ENCODE measurements around the gene GP1BB. TPM values are rescaled to one million over a fixed set of nuclear protein-coding genes. Genes with fewer than 3 reads are reported as not detected.
A peak's percentile ranks its signal among the peaks of the same experiment; 100 is the strongest.

Gene GP1BB
- total and polyA plus RNA-seq, 5 experiments from 2014 or later: 0.34 TPM; not detected in 4

- POLR2A ChIA-PET: no interaction called here
- no peaks in the 10 kb centered on the region for H3K4me1 Mint-ChIP-seq
- H3K27me3 Mint-ChIP-seq: no peaks in the 10 kb centered on the region
- H3K27ac Mint-ChIP-seq: no peak overlapping the region
- H3K4me3 Mint-ChIP-seq: no peak overlapping the region
- no peaks in the 10 kb centered on the region for H3K36me3 Mint-ChIP-seq
- DNase-seq: no peak
- no peak for ATAC-seq
- no peaks in the 10 kb centered on the region for H3K9me3 Mint-ChIP-seq
Measured at GRCh38 chr22:19745155-19746101, 22.1 kb downstream of the GP1BB start.

GRCh38 chr22:19746726-19747125 is 23.4 kb downstream of the GP1BB start:
- H3K36me3 Mint-ChIP-seq: no peaks in the 10 kb centered on the region
- H3K4me3 Mint-ChIP-seq: no peak overlapping the region
- POLR2A ChIA-PET: interaction anchor here (0.6 kb wide), 1 partner anchor 31 kb away, joined by 4 read pairs; no protein-coding TSS in a partner anchor
- ATAC-seq: no peak
- no peak for DNase-seq
- H3K27ac Mint-ChIP-seq: no peak overlapping the region
- H3K4me1 Mint-ChIP-seq: no peaks in the 10 kb centered on the region
- no peaks in the 10 kb centered on the region for H3K9me3 Mint-ChIP-seq
- peaks cover 0 to 3% (median 0%) of the 10 kb centered on the region in 5 donors for H3K27me3 Mint-ChIP-seq

DNA sequence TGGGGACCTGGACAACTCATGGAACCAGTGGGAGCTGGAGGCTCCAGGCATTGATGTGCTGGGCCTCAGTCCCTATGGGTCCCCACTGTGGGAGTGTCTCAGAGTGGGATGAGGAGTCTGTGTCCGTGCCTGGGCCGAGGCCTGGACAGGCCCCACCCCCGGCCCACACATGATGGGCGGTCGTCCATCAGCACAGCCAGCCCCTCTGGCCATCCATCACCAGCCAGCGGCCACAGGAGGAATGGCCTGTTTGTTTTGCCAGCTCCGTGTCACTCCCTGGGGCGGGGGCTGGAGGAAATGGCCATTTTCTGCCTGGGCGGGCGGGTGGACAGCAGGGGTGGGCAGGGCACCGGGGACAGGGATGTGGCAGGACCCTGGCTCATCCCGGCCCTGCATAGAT is 24.2 kb downstream of the GP1BB start:
- Mint-ChIP-seq H3K27me3 (peaks cover 0 to 6% (median under 1%) of the 10 kb centered on the region in 5 donors), H3K4me1 (no peaks in the 10 kb centered on the region), H3K9me3 (no peaks in the 10 kb centered on the region), H3K36me3 (no peaks in the 10 kb centered on the region), H3K4me3 (no peak overlapping the region), H3K27ac (no peak overlapping the region)
- POLR2A ChIA-PET: no interaction called here
- DNase-seq (no peak), ATAC-seq (no peak)

DNA sequence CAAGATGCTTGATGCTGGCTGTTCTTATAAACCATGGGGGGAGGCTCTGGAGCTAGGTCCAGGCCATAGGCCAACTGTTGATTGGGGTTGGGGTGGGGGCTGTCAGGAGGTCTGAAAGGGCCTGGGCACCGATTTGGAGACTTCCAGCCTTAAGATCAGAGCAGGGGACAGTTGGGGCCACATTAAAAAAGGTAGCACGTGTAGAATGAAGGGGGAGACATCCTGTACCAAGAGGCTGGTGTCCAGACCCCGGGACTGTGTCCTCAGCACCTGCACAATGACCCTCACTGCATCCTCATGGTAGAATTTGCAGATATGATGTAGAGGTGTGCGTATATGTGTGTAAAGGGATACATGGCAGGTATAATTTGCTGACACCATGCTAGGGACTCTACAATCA is 24.8 kb downstream of the GP1BB start:
- Mint-ChIP-seq H3K4me3 (no peak overlapping the region), H3K4me1 (no peaks in the 10 kb centered on the region), H3K27me3 (peaks cover 0 to 12% (median 6%) of the 10 kb centered on the region in 5 donors), H3K36me3 (no peaks in the 10 kb centered on the region), H3K27ac (no peak overlapping the region), H3K9me3 (no peaks in the 10 kb centered on the region)
- ATAC-seq (no peak), DNase-seq (no peak)
- POLR2A ChIA-PET: no interaction called here

DNA sequence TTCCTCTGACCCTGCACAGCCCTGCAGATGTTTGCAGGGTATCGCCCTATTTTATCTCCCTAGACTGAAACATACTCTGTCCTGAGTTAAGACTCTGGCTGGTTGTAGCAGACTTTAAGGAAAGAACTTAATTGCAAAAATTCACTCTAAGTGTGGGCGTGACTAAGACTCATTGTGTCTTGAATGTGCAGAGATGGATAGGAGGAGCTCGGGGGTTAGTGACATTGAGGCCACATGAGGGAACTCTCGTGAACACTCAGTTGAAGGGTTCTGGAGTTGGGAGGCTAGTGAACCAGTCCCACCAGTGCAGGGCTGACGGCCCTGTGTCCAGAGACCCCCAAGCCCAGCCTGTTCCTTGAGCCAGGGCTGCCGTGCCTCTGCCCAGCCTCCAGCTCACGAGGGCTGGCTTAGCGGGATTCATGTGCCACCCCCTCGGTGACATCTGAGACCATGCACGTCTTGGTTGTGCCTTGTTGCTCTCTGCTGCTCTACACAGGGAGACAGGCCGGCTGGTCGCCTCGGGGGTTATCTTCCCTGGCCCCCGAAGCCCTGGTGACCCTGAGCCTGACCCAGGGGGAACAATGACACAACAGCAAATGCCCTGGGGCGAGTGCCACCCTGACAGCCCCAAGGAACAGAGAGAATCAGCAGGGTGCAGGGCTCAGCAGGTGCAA is 25.8 kb downstream of the GP1BB start:
- H3K4me3 Mint-ChIP-seq: no peak overlapping the region
- H3K9me3 Mint-ChIP-seq: no peaks in the 10 kb centered on the region

GRCh38 chr22:19749876-19750275 is 26.5 kb downstream of the GP1BB start:
- Mint-ChIP-seq H3K4me1 (peaks cover 0 to 1% (median under 1%) of the 10 kb centered on the region in 4 donors), H3K4me3 (no peak overlapping the region), H3K27ac (no peak overlapping the region), H3K36me3 (no peaks in the 10 kb centered on the region), H3K27me3 (peaks cover 0 to 29% (median 14%) of the 10 kb centered on the region in 5 donors), H3K9me3 (no peaks in the 10 kb centered on the region)
- POLR2A ChIA-PET: no interaction called here
- no peak for ATAC-seq
- DNase-seq: no peak

More for the DNA sequence above, 25.8 kb downstream of the GP1BB start:
- Mint-ChIP-seq H3K4me1 (no peaks in the 10 kb centered on the region), H3K27me3 (peaks cover 0 to 21% (median 13%) of the 10 kb centered on the region in 5 donors), H3K36me3 (no peaks in the 10 kb centered on the region), H3K27ac (no peak overlapping the region)
- POLR2A ChIA-PET: no interaction called here
- ATAC-seq (no peak), DNase-seq (no peak)

- POLR2A ChIA-PET: no interaction called here
- DNase-seq: no peak
- Mint-ChIP-seq H3K4me1 (peaks cover 3 to 6% (median 3%) of the 10 kb centered on the region in 4 donors), H3K36me3 (no peaks in the 10 kb centered on the region), H3K4me3 (no peak overlapping the region), H3K27ac (no peak overlapping the region), H3K9me3 (no peaks in the 10 kb centered on the region), H3K27me3 (peaks cover 2 to 37% (median 15%) of the 10 kb centered on the region in 5 donors)
- no peak for ATAC-seq
Measured at GRCh38 chr22:19750507-19751490, 27.5 kb downstream of the GP1BB start.

GRCh38 chr22:19751497-19752245 is 28.3 kb downstream of the GP1BB start:
- no peaks in the 10 kb centered on the region for H3K36me3 Mint-ChIP-seq
- H3K4me1 Mint-ChIP-seq: peaks cover 5 to 12% (median 11%) of the 10 kb centered on the region in 4 donors
- ATAC-seq: no peak
- H3K27me3 Mint-ChIP-seq: peaks cover 6 to 45% (median 21%) of the 10 kb centered on the region in 5 donors
- no peak for DNase-seq
- no peak overlapping the region for H3K4me3 Mint-ChIP-seq
- H3K9me3 Mint-ChIP-seq: no peaks in the 10 kb centered on the region
- H3K27ac Mint-ChIP-seq: no peak overlapping the region
- POLR2A ChIA-PET: no interaction called here

- POLR2A ChIA-PET: no interaction called here
Measured at GRCh38 chr22:19753090-19753842, 29.9 kb downstream of the GP1BB start.

DNA sequence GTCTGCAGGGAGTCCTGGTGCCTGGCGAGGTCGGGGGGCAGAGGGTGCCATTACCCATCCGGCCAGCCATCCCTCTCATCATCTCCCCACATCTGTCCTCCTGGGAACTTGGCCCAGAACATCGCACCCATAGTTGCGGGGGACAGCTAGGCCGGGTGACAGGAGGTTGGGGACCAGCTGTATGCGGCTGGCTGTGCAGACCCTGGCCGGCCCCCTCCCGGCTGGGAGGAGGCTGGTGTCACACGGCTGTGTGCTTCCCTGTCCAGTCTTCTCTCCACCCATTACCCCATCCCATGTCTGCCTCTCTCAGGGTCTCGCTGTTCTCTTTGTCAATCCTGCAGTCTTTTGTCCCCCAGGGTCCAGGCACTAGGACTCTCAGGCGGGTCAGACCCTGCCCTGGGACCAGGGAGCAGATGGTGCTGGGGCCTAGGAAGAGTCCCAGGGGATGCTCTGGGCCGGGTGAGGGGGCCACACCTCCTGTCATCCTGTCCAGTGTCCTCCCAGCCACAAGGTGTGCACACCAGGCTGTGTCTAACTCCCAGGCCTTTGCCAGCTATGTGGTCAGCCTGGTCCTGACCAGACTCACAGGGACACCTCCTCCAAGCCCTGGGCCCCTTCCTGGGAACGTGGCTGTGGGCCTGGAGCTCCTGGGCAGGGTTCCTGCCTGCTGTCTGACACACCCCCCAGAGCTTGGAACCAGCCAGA is 30.8 kb downstream of the GP1BB start:
- POLR2A ChIA-PET: no interaction called here
- no peak for DNase-seq
- no peak for ATAC-seq
- no peaks in the 10 kb centered on the region for H3K9me3 Mint-ChIP-seq
- peak overlapping the region in 4 of 10 donors; percentile 13 to 78 (median 37) for H3K4me3 Mint-ChIP-seq
- peak overlapping the region in 2 of 10 donors; percentile 5 to 43 for H3K27ac Mint-ChIP-seq
- peaks cover 11 to 25% (median 20%) of the 10 kb centered on the region in 4 donors for H3K4me1 Mint-ChIP-seq
- H3K36me3 Mint-ChIP-seq: no peaks in the 10 kb centered on the region
- peaks cover 11 to 61% (median 31%) of the 10 kb centered on the region in 5 donors for H3K27me3 Mint-ChIP-seq

More at GRCh38 chr22:19753090-19753842, 29.9 kb downstream of the GP1BB start:
- Mint-ChIP-seq H3K36me3 (no peaks in the 10 kb centered on the region), H3K4me1 (peaks cover 11 to 24% (median 19%) of the 10 kb centered on the region in 4 donors), H3K9me3 (no peaks in the 10 kb centered on the region), H3K27ac (no peak overlapping the region), H3K4me3 (no peak overlapping the region), H3K27me3 (peaks cover 11 to 56% (median 31%) of the 10 kb centered on the region in 5 donors)
- ATAC-seq (no peak), DNase-seq (no peak)

DNA sequence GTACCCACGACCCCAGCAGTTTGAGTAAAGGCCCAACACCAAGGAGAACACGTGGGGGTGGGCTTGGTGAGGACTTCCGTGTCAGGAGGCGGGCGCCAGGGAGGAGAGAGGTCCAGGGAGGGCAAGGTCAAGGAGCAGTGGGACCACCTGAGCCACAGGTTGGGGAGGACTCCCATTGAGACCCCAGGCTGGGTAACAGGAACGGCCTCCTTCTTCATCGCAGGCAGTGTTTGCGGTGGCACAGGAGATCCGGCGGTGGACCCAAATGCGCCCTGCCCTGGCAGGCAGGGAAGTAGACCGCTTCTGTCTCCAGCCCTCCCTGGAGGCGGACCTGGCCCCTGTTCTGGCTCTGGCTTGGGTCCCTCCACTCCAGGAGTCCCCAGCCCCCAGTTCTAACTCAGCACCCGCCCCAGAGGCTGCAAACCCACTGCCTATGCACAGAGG is 31.4 kb downstream of the GP1BB start:
- H3K4me1 Mint-ChIP-seq: peaks cover 14 to 31% (median 24%) of the 10 kb centered on the region in 4 donors
- no peak for DNase-seq
- H3K4me3 Mint-ChIP-seq: peak overlapping the region in 7 of 10 donors; percentile 14 to 78 (median 22)
- peak overlapping the region in 1 of 10 donors; percentile 5 for H3K27ac Mint-ChIP-seq
- no peaks in the 10 kb centered on the region for H3K9me3 Mint-ChIP-seq
- ATAC-seq: no peak
- H3K27me3 Mint-ChIP-seq: peaks cover 12 to 66% (median 35%) of the 10 kb centered on the region in 5 donors
- POLR2A ChIA-PET: no interaction called here
- peaks cover 0 to under 1% (median under 1%) of the 10 kb centered on the region in 3 donors for H3K36me3 Mint-ChIP-seq

All from naive thymus-derived CD8-positive, alpha-beta T cell (primary cell).